Choroid plexus epithelial cell (primary cell): ENCODE data around the gene FOXO6.

Experiments
- DNase-seq: peaks from one replicate; pipeline ENCODE4 v3.0.0-alpha.2; 2010; ENCODE audit warnings: low read depth
- H3K4me3 ChIP-seq: 2 replicates; pipeline ENCODE4 v1.5.1; 2011; ENCODE audit warnings: low read depth, mild to moderate bottlenecking, control low read depth, low read length, moderate library complexity
- TF ChIP-seq, protein P1 (sequence below): conservative IDR thresholded peaks from 2 replicates; pipeline ENCODE4 v1.5.1; 2011; ENCODE audit warnings: low read depth, mild to moderate bottlenecking, control low read depth, inconsistent platforms, low read length, moderate library complexity

FOXO6 gene

DNA sequence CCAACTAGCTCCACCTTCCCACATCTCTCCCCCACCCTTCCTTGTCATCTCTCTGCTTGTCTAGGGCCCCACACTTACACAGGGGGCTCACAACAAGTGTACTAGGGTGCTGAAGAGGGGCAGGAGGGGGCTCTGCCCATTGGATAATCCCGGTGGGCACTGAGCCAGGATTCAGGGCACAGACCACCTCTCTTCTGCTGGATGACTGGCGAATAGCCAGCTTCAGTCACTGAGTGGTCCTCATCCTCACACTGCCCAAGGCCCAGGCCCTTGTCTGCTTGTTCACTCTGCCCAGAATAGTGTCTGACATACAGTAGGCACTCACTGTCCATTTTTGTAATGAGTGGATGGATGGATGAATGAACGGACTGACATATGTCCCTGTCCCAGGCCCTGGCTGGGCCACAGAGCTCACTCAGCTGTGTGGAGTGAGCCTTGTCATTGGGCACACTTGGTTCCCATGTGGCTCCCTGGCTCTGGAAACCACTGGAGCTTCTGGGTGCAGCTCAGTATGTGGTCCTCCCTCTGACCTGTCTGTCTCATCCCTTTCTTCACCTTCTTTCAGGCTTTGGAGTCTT lies 36.6 kb downstream of the FOXO6 start:
- no peak for DNase-seq
- TF ChIP-seq, protein P1, sequence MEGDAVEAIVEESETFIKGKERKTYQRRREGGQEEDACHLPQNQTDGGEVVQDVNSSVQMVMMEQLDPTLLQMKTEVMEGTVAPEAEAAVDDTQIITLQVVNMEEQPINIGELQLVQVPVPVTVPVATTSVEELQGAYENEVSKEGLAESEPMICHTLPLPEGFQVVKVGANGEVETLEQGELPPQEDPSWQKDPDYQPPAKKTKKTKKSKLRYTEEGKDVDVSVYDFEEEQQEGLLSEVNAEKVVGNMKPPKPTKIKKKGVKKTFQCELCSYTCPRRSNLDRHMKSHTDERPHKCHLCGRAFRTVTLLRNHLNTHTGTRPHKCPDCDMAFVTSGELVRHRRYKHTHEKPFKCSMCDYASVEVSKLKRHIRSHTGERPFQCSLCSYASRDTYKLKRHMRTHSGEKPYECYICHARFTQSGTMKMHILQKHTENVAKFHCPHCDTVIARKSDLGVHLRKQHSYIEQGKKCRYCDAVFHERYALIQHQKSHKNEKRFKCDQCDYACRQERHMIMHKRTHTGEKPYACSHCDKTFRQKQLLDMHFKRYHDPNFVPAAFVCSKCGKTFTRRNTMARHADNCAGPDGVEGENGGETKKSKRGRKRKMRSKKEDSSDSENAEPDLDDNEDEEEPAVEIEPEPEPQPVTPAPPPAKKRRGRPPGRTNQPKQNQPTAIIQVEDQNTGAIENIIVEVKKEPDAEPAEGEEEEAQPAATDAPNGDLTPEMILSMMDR, result no peak
- H3K4me3 ChIP-seq, result no peak overlapping the region

DNA sequence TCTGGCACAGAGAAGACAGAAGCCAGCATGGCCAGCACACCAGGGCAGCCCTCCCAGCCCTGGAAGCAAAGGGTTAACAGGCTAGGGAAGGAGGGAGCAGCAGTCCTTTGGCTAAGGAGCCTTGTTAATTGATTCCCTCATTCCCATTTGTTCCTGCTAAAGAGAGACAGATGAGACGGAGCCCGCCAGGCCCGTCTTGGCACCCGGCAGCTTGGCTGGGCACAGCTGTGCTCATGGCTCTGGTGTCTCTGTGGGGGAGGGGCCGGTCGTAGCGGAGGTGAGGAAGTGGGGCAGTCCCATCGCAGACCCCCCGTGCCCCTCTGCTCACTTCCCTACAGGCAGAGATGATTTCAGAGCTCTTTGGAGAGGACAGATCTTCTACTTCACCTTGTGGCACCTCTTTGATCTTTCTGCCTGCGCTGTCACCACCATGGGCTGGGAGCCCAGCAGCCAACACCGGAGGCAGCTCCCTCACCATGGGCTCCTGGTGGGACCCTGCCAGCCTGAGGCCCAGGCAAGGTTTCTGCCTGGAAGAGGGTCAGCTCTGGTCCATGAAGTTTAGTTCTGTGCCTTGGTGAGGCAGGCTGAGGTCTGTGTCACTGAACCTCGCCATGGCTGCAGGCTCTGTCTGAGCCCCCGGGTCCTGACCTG lies 38.0 kb downstream of the FOXO6 start:
- TF ChIP-seq, protein P1, result no peak
- no peak for DNase-seq
- H3K4me3 ChIP-seq, result no peak overlapping the region

DNA sequence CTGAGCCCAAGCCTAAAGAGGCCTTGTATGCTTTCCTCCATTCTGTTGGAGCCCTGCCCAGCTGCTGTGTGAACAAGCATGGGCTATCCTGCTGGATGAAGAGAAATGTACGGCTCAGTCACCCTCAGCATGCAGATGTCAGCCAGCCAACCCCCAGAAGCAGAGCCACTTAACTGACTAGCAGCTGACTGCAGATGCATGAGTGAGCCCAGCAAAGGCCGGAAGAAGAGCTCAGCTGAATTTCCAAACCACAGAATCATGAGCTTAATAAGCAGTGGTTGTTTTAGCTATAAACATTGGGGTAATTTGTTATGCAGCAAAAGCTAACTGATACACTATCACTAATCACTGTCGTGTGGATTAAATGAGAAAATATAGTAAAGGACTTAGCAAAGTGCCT lies 39.0 kb downstream of the FOXO6 start:
- DNase-seq, result no peak
- TF ChIP-seq, protein P1, result no peak

DNA sequence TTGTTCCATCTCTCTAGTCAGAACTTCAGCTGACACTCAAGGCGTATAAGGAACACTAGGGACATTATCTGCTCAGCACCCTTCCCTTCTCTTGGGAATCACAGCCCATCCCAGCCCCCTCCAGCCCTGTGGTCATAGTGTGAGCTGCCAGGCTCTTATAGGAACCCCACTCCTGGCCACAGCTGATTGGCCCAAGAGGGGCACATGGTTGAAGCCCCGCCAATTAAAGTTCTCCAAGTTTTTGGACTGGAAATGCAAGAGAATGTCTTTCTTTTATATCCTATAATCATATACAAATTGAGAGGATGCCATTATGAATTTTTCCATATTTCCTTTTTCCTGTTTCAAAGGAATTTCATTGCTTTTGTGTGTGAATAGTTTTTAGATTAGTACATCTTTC lies 40.7 kb downstream of the FOXO6 start:
- TF ChIP-seq, protein P1, result no peak
- DNase-seq, result no peak
- no peak overlapping the region for H3K4me3 ChIP-seq

More for the DNA sequence above, 39.0 kb downstream of the FOXO6 start:
- no peak overlapping the region for H3K4me3 ChIP-seq

DNA sequence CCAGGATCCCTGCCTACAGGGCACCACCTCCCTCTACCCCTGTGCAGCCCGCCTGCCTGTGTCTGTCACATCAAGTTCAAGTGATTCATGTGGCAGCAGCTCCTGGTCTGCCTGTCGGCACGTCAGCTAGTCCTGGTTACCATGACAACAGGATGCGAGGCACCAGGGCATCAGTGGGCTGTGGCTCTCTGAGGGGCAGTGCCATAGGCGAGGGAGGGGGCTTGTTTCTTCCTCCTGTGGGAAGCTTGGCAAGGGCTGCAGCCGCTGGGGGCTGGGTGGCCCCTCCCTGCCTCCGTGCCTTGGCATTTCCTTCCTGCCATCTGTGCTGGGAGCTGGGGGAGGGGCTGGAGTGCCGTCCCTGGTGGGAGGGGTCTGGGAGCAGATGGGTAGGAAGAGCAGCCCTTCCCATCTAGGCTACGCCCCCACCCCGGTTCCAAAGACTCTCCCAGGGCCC lies 43.1 kb downstream of the FOXO6 start:
- H3K4me3 ChIP-seq, result no peak overlapping the region
- TF ChIP-seq, protein P1, result no peak
- no peak for DNase-seq

DNA sequence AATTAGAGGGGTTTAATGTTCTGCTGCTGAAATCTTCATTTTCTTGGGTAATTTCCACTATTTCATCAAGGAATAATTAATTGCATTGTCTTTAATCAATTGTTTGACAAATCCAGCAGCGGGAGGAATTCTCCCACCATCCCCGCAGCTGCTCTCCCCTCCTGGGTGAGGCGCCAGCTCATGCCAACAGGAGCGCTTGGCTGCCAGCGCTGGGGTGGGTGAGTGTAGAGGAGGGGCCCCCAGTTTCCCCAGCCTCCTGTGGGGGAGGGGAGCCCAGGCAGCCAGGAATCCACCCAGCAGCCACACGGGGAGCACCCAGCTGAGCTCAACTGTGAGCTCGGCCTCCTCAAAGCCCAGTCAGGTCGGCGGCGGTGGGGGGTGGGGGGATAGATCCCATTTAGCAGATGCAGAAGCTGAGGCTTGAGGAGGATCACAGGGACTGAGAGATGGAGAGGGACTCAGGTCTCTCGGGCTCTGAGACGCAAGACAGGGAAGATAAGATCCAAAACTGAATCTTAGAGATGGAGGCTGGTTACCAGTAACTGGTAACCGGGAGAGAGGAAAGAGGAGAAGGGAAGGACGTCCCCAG lies 46.5 kb downstream of the FOXO6 start:
- no peak overlapping the region for H3K4me3 ChIP-seq
- no peak for DNase-seq

More for the DNA sequence above, 46.5 kb downstream of the FOXO6 start:
- TF ChIP-seq, protein P1, result no peak
